GM18858 (cell line): ENCODE measurements around the gene MINDY2.
"Not testable (repeated sequence)": the region's sequence is repeated elsewhere in the genome, so short reads cannot be mapped to it uniquely, and the experiment has no call there.

Experiments used
- ATAC-seq: cut with Tn5 transposase; IDR thresholded peaks from one replicate; pipeline ENCODE4 v1.9.1; 2021; ENCODE audit not compliant: unreplicated experiment

Gene MINDY2

GRCh38 chr15:58880320-58880719 is 109.2 kb downstream of the MINDY2 start:
- no peak for ATAC-seq

GRCh38 chr15:58882243-58882642 is 111.1 kb downstream of the MINDY2 start:
- no peak for ATAC-seq

- ATAC-seq: not testable (repeated sequence)
Observed at GRCh38 chr15:58883926-58884325, 112.8 kb downstream of the MINDY2 start.

- no peak for ATAC-seq
Observed at GRCh38 chr15:58886921-58887320, 115.8 kb downstream of the MINDY2 start.

- ATAC-seq: no peak
Observed at GRCh38 chr15:58889363-58889762, 118.3 kb downstream of the MINDY2 start.

- ATAC-seq: no peak
Observed at GRCh38 chr15:58898150-58898680, 127.1 kb downstream of the MINDY2 start.

- no peak for ATAC-seq
Observed at GRCh38 chr15:58900631-58901030, 129.5 kb downstream of the MINDY2 start.

- ATAC-seq: no peak
Observed at GRCh38 chr15:58908550-58909309, 137.6 kb downstream of the MINDY2 start.

- no peak for ATAC-seq
Observed at GRCh38 chr15:58909616-58910015, 138.5 kb downstream of the MINDY2 start.

- no peak for ATAC-seq
Observed at GRCh38 chr15:58910456-58910855, 139.4 kb downstream of the MINDY2 start.
